CD4-positive, alpha-beta T cell treated with Interleukin-12 subunit alpha and Interleukin-12 subunit beta, for 1 hour (primary cell): ENCODE results near the gene REG1B.

Experiments used
- DNase-seq: peaks from one replicate; pipeline ENCODE4 v3.0.0-alpha.2; 2020

The REG1B gene, protein sequence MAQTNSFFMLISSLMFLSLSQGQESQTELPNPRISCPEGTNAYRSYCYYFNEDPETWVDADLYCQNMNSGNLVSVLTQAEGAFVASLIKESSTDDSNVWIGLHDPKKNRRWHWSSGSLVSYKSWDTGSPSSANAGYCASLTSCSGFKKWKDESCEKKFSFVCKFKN

DNA sequence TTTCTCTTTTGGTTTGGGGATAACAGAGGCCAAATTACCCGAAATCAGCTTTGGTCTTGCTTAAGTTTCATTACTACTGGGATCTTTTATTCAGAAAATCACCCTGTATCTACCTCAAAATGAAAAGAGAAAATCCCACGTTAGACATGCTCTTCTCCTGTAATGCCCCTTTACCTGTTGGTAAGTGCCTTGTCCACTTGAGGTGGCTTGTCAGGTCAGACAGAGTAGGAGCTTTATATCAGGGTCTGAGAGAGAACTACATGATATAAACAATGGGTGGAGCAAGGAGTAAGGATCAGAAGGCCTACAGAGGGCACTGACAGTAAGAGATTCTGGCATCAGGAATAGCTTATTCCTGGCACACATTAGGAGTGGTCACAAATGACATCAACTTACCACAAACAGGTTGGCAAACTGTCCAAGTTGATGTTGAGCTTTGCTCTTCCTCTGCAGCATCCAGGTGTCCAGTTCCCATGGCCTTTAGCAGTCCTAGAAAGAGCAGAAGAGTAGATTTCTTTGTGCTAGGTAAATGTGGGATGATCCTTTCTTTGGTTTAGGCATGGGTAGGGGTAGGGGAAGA lies at the start of gene REG1B:
REG1B (minus strand) TSS at position 209 of the 580 bp plus-strand sequence. CDS start 381 bp downstream, outside the sequence.
- DNase-seq, result no peak

DNA sequence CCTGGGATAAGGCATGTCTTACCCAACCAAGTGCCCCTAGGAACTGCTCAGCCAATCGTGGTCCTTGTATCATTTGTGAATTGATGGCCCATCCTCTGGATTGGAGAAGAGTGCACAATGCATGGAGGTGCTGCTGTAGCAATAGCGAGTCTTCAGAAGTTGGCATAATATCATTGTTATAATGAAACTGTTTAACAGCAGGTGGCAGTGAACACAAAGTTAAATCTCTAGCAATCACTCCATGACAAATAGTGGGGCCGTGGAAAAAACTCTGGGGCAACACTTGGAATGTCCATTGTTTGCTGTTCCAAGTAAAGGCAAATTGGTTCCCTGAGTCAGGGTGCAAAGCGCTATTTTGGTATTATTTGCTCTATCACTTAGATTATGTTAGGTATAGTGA lies 43.9 kb upstream of the REG1B start:
- DNase-seq, result no peak

DNA sequence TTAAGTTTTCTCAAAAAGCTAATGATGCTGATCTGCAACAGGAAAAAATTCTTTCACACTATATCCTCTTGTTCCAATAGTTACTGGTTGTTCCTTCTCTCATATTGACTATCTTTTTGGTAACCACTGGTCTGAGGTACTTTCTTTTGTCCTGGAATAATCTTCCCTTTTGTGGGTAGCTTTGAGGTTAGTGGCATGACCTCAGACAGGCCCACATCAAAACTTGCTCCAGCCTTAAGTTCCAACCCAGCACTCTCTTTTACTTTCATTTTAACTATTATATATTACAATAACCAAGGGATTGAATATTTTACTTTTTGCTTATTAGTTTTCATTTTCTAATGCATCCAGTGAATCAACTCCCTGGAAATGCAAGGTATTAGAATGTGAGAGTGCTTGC lies 42.0 kb upstream of the REG1B start:
- DNase-seq, result no peak

DNA sequence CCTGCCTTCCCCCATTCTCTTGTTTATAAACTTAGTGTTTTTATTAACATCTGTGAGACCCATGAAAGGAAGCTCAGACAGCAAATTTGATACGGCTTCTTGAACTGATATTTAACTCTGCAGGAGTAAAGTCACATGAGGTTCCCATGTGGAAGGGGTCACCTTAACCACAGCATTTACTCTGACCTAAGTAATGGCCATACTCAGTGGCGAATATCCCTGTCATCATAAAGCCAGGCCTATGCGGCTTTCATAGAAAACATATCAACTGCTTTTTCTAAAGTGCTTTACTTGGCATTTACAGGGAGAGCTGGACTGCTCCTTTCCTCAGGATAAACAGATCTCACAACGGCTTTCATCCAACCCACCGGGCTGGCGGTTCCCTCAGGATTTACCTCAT lies 41.5 kb upstream of the REG1B start:
- DNase-seq, result no peak

GRCh38 chr2:79128406-79128805 lies 40.6 kb upstream of the REG1B start:
- DNase-seq, result no peak

- DNase-seq, result no peak
These were observed 37.9 kb upstream of the REG1B start for GRCh38 chr2:79125721-79125985.

DNA sequence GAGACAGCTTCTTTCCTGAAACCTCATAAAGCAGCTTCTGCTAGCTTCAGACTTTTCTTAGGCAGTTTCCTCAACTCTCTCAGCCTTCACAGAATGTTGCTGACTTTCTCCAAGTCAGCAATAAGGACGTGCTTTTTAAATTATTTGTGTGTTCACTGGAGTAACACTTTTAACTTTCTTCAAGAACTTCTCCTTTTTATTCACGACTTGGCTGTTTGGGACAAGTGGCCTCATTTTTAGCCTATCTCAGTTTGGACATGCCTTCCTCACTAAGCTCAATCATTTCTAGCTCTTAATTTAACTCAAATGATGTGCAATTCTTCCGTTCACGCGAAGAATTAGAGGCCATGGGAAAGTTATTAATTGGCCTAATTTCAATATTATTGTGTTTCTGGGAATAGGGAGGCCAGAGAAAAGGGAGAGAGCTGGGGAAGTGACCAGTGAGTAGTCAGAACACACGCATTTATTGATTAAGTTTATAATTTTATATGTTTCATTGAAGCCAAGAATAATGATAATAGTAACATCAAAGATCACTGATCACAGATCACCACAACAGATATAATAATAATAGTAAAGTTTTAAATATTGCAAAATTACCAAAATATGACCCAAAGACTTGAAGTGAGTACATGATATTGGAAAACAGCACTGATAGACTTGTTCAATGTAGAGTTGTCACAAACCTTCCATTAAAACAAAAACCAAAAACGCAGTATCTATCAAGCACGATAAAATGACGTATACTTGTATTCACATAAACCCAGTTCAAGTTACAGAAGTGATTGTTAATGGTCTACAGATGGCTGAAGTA lies 37.3 kb upstream of the REG1B start:
- DNase-seq, result no peak

DNA sequence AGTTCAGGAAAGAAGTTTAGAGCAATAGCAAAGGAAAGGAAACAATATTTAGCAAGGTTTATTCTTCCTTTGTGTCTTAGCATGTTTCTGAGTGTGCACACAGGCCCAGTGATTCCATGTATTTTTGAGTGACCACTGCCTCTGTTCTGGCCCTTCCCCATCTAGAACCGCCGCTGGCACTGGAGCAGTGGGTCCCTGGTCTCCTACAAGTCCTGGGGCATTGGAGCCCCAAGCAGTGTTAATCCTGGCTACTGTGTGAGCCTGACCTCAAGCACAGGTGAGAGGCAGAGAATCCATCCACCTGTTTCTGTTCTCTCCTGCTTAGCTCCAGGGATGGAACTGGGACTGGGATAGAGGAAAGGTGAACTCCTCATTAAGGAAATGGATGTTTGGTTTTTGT lies 34.9 kb upstream of the REG1B start:
- no peak for DNase-seq

GRCh38 chr2:79120194-79120713 lies 32.5 kb upstream of the REG1B start, which contains the start of gene REG1A:
TSS of gene REG1A (plus strand) at chr2:79120488. CDS start at chr2:79120862, 374 bp downstream.
- no peak for DNase-seq

DNA sequence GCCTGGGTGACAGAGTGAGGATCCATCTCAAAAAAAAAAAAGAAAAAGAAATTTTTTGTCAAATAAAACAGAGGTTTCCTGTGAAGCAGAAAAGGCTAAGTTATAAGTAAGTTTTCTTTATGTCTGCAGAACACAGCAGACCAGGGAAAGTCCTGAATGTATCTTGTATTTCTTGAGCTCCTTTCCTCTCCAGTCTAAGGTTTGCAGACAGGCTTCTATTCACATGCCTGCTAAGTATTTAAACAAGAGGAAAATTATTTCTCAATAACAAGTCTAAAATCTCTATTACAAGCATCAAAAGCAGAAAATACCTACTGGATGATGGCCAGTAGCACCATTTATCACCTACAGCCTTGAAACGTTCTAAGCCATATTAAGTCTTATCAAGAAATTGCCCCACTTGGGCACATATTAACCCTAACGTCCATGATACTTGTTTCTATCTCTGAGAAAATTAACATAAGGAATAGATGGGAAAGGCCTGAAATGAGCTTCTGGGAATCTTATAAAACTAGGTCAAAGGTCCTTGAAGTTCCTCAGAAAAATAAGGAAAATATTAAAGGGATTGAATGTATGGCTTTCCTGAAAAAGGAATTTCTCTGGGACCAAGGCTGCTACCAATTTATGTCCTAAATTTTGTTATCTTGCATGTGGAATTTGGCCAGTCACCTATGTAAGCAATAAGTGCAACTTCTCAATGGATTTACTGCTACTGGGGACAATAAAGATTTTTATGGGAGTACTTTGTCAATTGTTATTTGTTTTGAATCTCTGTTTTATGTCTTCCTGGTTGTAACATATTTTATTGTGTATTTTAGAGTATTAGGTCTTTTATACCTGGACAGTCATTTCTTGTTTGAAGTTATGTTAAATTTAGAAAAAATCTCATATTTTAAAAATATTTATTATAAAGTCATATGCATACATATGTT lies 29.5 kb upstream of the REG1B start:
- no peak for DNase-seq

GRCh38 chr2:79114797-79115494 lies 27.2 kb upstream of the REG1B start:
- no peak for DNase-seq

GRCh38 chr2:79112269-79112668 lies 24.5 kb upstream of the REG1B start:
- DNase-seq, result no peak

DNA sequence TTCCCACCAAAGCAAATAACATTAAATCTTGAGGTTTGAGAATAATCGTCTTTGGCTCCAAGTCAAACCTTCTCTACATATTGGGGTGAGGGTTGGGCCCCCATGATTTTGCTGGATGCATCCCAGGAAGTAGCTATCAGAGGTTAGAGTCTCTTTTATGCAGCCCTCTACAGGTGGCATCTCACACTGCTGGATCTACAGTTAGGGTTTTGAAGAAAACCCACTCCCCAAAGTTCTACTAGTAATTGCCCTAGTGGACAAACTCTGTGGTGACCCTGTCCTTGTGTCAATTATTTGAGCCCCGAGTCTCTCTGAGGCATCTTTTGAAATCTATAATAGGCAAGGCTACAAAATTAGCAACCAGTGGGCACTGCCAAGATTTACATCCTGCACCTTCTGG lies 17.5 kb upstream of the REG1B start:
- DNase-seq, result no peak

DNA sequence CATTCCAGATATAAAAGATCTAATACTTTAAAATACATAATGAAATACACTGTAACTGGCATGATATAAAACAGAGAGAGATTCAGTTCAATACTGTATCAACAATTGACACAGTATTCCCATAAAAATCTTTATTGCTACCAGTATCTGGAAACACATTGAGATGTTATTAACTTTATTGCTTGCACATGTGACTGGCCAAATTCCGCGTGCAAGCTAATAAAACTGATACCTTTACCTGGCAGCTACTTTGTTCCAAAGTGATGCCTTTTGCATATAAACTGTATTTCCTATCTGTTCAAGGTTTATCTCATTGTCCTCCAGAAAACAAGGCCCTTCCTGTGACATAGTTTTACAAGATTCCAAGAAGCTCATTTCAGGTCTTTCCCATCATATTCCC lies 15.4 kb upstream of the REG1B start:
- no peak for DNase-seq

DNA sequence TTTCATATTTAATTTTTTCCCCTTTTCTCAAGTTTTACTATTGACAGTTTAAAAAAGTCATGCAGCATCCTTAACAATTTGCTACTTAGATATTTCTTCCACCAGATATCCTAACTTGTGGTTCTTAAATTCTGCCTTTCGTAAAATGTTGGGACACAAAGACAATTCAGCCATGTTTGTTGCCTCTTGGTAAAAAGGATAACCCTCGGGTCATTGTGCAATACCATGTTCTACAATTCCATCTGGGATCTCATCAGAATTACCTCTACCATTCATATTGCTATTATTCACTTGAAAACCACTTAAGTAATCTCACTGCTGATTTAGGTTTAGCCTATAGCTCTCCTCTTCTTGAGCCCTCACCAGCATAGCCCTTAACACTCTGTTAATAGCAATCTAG lies 13.2 kb upstream of the REG1B start:
- DNase-seq, result no peak

- no peak for DNase-seq
These were observed 12.5 kb upstream of the REG1B start for GRCh38 chr2:79100285-79100684.

DNA sequence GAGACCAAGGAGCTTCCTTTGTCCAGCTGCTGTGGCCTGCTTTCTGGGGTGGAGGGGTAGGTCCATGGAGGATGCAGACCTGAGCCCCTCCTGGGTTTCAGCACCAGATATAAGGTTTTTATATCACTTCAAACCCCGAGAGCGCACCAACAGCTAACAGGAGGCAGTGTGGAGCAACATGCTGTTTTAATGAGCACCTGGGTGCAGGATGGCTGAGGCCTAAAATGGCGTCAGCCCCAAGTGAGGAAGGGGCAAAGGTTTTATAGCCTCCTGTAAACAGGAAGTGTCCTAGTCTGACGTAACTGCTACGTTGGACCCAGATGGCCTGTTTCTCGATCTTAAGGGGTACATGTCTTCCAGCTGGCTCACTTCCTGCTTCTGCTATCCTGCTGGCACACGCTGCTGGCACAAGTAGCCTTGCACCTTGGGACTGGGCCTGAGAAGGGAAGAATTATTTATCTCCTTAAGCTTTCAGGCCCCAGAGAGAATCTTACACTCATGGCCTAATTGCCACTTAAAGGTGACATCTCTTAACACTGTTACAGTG lies 11.4 kb upstream of the REG1B start:
- DNase-seq, result no peak

DNA sequence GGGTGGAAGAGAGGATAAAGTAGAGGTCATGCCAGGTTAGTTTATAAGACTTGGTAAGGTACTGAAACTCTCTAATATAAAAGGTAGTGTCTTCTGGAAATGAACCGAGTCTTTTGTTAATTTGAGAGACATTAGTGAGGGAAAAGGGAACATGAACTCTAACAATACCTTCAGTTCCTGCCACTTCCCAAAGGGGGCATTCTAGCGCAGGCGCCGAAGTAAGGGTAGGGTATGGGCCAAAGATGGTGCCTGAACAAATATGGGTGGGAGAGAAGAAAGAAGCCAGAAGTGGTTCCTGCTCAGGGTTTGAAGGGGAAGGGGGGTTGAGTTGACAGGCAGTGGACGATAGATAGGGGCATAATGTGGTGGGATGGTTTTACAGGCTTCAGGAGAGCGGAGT lies 10.1 kb upstream of the REG1B start:
- no peak for DNase-seq

DNA sequence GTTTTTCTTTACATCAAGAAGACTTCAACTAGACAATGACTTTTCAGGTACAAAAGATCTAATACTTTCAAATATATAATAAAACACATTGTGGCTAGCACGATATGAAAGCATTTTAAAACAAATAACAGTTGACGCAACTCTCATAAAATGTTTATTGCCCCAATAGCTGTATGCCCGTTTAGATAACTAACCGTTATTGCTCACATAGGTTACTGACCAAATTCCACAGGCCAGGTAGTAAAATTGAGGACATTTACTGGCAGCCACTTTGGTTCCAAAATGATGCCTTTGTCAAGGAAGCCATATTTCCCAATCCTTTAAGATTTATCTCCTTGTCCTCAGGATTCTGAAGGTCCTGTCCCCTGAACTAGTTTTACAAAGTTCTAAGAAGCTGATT lies 2.9 kb upstream of the REG1B start:
- DNase-seq, result no peak

DNA sequence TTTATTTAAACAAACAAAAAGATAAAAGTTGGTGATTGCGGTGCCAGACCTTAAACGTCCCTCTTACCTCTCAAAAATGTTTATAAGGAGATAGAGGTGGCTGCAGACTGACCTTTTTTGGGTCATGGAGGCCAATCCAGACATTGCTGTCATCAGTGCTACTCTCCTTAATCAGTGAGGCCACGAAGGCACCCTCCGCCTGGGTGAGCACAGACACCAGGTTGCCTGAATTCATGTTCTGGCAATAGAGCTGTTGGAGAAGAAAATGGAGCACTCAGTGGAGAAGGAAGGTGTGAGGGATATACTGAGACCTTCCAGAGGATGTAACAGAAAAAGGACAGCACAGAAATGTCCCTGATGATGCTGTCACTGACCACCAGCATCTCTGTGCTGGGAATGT lies 1.5 kb downstream of the REG1B start:
- DNase-seq, result no peak

DNA sequence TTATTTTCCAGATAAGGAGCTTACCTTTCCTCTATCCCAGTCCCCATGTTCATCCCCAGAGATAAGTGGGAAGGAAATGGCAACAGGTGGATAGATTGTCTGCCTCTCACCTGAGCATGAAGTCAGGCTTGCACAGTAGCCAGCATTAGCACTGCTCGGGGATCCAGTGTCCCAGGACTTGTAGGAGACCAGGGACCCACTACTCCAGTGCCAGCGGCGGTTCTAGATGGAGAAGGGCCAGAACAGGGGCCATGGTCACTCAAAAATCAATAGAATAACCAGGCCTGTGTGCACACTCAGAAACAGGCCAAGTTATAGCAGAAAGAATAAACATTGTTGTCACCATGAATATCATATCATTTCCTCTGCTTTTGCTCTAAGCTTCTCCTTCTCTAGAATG lies 2.4 kb downstream of the REG1B start:
- DNase-seq, result no peak

GRCh38 chr2:79084495-79085135 lies 3.2 kb downstream of the REG1B start:
- no peak for DNase-seq
